Mucosa of descending colon (tissue), 3 donors: ENCODE results near the gene ACSL3. TPM values are rescaled to one million over a fixed set of nuclear protein-coding genes. Genes with fewer than 3 reads are reported as not detected.
A peak's percentile ranks its signal among the peaks of the same experiment; 100 is the strongest.
"Not testable (repeated sequence)": the region's sequence is repeated elsewhere in the genome, so short reads cannot be mapped to it uniquely, and the experiment has no call there.

Source experiments
- ATAC-seq: fragments of 200-7000 bp; cut with Tn5 transposase; one replicate; pipeline ENCODE4 v1.9.1; 2020; ENCODE audit warnings: mild to moderate bottlenecking, moderate library complexity
- DNase-seq, 3 donors: peaks; one replicate each; pipeline ENCODE4 v3.0.0-alpha.2; 2020
- H3K36me3 ChIP-seq: fragments of 200-600 bp; one replicate; pipeline ENCODE4 v1.8.0; 2021; ENCODE audit warnings: low read depth, mild to moderate bottlenecking
- H3K4me1 ChIP-seq: fragments of 200-600 bp; one replicate; pipeline ENCODE4 v1.8.0; 2021; ENCODE audit warnings: low read depth, mild to moderate bottlenecking
- H3K4me3 ChIP-seq: fragments of 200-600 bp; one replicate; pipeline ENCODE4 v1.8.0; 2021; ENCODE audit warnings: mild to moderate bottlenecking
- H3K9me3 ChIP-seq: fragments of 200-600 bp; one replicate; pipeline ENCODE4 v1.8.0; 2021; ENCODE audit warnings: mild to moderate bottlenecking
- intact Hi-C, 2 donors: fragments of 100-400 bp; cut with DNase I in 1 of 2; cut with micrococcal nuclease in 1 of 2; formaldehyde crosslinking; loops; one replicate each; pipeline versions ENCODE4 v1.11.0 to v1.11.1; 2022; cut with DNase I, micrococcal nuclease
- total RNA-seq, 3 donors: library from RNA; stranded (reverse); fragmentation: NEBNext Ultra II Directional in 2 of 3; extraction: Animal tissue kit (Norgen Biotek cat#: 25700) in 2 of 3; gene quantifications; one replicate each; pipeline versions ENCODE4 v1.2.1 to v1.2.4, GENCODE V29; 2021 to 2023
- TF ChIP-seq, protein P1 (sequence below): fragments of 200-600 bp; IDR thresholded peaks from one replicate; pipeline ENCODE4 v1.8.0; 2022; ENCODE audit warnings: antibody characterized with exemption, mild to moderate bottlenecking
- donor health status: DM: no; HTN: no; CAD: no; lungs with moderate emphysema.
- donor health status: DM: no; HTN: no; CAD: no.
- donor health status: DM: no; HTN: yes; CAD: no.

Gene ACSL3
- total RNA-seq, 3 donors from 2014 or later: 77.2 to 108 (median 93.0) TPM

DNA sequence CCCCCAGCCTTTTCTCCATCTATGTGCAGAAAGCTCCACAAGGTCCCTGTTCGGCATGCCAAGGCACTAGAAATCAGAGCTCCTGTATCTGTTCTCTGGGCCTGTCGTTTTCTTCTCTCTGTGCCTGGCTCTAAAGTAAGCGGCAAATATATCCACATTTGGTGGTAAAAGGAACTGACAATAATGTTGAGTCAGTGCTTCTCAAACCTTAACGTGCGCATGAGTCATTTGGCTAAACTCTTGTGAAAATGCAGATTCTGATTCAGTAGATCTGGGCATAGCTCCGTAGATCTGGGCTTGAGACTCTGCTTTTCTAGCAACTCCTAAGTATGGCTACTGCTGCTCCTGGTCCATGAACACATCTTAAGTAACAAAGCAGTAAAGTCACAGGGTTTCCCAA lies 16.5 kb upstream of the ACSL3 start:
- peak in 1 of 3 donors; percentile 21 for DNase-seq
- Histone ChIP-seq H3K9me3 (no peaks in the 10 kb centered on the region), H3K4me3 (no peak overlapping the region), H3K4me1 (peaks cover 6% of the 10 kb centered on the region), H3K36me3 (no peaks in the 10 kb centered on the region)
- TF ChIP-seq, protein P1, sequence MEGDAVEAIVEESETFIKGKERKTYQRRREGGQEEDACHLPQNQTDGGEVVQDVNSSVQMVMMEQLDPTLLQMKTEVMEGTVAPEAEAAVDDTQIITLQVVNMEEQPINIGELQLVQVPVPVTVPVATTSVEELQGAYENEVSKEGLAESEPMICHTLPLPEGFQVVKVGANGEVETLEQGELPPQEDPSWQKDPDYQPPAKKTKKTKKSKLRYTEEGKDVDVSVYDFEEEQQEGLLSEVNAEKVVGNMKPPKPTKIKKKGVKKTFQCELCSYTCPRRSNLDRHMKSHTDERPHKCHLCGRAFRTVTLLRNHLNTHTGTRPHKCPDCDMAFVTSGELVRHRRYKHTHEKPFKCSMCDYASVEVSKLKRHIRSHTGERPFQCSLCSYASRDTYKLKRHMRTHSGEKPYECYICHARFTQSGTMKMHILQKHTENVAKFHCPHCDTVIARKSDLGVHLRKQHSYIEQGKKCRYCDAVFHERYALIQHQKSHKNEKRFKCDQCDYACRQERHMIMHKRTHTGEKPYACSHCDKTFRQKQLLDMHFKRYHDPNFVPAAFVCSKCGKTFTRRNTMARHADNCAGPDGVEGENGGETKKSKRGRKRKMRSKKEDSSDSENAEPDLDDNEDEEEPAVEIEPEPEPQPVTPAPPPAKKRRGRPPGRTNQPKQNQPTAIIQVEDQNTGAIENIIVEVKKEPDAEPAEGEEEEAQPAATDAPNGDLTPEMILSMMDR: no peak
- ATAC-seq: peak; percentile 49
- intact Hi-C loops: no loop called here

DNA sequence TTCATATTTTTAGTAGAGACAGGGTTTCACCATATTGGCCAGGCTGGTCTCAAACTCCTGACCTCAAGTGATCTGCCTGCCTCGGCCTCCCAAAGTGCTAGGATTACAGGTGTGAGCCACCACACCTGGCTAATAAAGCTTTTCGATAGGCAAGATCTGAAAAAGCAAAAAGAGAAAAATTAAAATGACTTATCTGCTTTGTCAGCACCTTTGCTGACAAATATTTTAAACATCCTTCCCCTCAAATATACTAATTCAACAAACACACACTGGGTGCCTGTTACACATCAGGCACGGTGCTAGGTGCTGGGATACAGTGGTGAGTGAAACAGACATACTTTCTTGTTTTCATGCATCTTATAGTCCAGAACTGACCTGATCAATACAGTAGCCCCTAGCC lies 15.5 kb upstream of the ACSL3 start:
- ATAC-seq, H3K9me3 ChIP-seq, DNase-seq, intact Hi-C loops, H3K36me3 ChIP-seq, H3K4me1 ChIP-seq, H3K4me3 ChIP-seq: not testable (repeated sequence)

DNA sequence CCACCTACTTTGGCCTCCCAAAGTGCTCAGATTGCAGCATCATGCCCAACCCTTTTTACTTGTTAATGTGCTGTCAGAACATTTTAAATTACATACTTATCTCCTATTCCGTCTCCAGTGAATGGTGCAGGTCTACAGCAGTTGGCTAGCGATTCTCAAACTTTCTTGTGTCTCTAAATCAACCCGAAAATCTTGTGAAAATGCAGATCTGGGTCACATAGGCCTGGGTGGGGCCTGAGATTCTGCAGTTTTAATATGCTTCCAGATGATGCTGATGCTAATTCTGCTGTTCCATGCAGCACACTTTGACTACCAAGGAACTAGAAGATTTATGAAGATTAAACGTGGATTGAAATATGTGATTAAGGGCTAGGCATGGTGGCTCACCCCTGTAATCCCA lies 14.8 kb upstream of the ACSL3 start:
- TF ChIP-seq, protein P1: no peak
- Histone ChIP-seq H3K4me3 (no peak overlapping the region), H3K36me3 (no peaks in the 10 kb centered on the region), H3K9me3 (no peaks in the 10 kb centered on the region), H3K4me1 (peaks cover 6% of the 10 kb centered on the region)
- DNase-seq (no peak), ATAC-seq (no peak)
- intact Hi-C loops: no loop called here

DNA sequence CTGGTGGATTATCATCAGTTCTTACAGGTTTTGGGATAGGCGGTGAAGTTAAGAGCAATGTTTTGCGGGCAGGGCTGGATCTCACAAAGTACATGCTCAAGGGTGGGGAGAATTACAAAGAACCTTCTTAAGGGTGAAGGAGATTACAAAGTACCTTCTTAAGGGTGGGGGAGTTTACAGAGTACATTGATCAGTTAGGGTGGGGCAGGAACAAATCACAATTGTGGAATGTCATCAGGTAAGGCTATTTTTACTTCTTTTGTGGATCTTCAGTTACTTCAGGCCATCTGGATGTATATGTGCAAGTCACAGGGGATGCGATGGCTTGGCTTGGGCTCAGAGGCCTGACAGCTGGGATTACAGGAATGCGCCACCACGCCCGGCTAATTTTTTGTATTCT lies 12.8 kb upstream of the ACSL3 start:
- DNase-seq, H3K36me3 ChIP-seq: not testable (repeated sequence)

DNA sequence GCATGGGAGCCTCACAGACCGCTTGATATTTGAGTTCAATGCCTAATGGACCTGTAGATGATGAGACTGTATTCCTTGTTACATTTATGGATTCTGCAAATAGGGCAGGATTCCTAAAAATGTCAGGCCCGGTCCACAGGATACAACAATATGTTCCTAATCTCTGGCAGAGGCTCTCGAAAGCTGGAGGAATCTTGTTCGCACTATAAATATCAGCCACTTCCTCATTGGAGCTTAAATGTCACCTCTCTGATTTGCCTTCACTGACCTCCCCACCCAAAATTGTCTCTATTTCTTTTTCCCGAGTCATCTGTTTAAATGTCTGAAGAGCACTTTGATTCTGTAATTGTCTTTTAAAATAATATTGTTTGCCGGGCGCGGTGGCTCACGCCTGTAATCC lies 12.0 kb upstream of the ACSL3 start:
- Histone ChIP-seq H3K4me1 (no peaks in the 10 kb centered on the region), H3K4me3 (no peak overlapping the region), H3K36me3 (no peaks in the 10 kb centered on the region), H3K9me3 (no peaks in the 10 kb centered on the region)
- DNase-seq (no peak), ATAC-seq (no peak)
- TF ChIP-seq, protein P1: no peak
- intact Hi-C loops: no loop called here

More for the DNA sequence above, 12.8 kb upstream of the ACSL3 start:
- H3K4me3 ChIP-seq, ATAC-seq, H3K4me1 ChIP-seq, H3K9me3 ChIP-seq, intact Hi-C loops: not testable (repeated sequence)

DNA sequence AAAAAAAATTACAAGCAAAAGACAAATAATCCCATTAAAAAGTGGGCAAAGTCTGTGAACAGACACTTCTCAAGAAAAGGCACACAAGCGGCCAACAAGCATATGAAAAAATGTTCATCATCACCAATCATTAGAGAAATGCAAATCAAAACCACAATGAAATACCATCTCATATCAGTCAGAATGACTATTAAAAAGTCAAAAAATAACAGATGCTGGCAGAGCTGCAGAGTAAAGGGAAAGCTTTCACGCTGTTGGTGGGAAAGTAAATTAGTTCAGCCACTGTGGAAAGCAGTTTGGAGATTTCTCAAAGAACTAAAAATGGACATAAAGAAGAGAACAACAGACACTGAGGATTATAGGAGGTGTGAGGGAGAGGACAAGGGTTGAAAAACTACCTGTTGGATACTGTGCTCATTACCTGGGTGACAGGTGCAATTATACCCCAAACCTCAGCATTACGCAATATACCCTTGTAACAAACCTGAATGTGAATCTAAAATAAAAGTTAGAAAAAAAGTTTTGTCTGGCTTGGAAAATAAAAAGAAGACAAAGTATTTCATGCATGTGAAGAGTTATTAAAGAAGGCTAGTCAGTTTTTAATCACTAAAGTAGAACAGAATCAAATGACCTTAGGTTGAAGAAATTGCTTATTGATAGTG lies 8.7 kb upstream of the ACSL3 start:
- Histone ChIP-seq H3K4me1 (no peaks in the 10 kb centered on the region), H3K4me3 (no peak overlapping the region), H3K36me3 (no peaks in the 10 kb centered on the region), H3K9me3 (no peaks in the 10 kb centered on the region)
- ATAC-seq (no peak), DNase-seq (no peak)
- intact Hi-C loops: no loop called here
- TF ChIP-seq, protein P1: no peak
